Fibroblast of lung (primary cell): ENCODE measurements around the gene TESK2. TPM values are rescaled to one million over a fixed set of nuclear protein-coding genes. Genes with fewer than 3 reads are reported as not detected.
"Not testable (repeated sequence)": the region's sequence is repeated elsewhere in the genome, so short reads cannot be mapped to it uniquely, and the experiment has no call there.

Experiments used
- DNase-seq, 2 donors: peaks; one replicate each; pipeline versions ENCODE4 v3.0.0 to v3.0.0-alpha.2; 2010; ENCODE audit warnings: low read depth in 2 of 2
- H2AFZ ChIP-seq: 2 replicates; pipeline ENCODE4 v1.5.1; 2012; ENCODE audit warnings: low read length, control low read depth, inconsistent platforms
- H3K27ac ChIP-seq: 2 replicates; pipeline ENCODE4 v1.5.1; 2011; ENCODE audit warnings: low read length, control low read depth; ENCODE audit not compliant: insufficient read depth
- H3K27me3 ChIP-seq: 2 replicates; pipeline ENCODE4 v1.5.1; 2011; ENCODE audit warnings: mild to moderate bottlenecking, low read length; ENCODE audit not compliant: control insufficient read depth, insufficient read depth
- H3K36me3 ChIP-seq: 2 replicates; pipeline ENCODE4 v1.5.1; 2011; ENCODE audit warnings: low read length; ENCODE audit not compliant: control insufficient read depth, insufficient read depth
- H3K4me1 ChIP-seq: 2 replicates; pipeline ENCODE4 v1.5.1; 2011; ENCODE audit warnings: low read length; ENCODE audit not compliant: control insufficient read depth, insufficient read depth; ENCODE audit errors: extremely low read depth
- H3K4me2 ChIP-seq: 2 replicates; pipeline ENCODE4 v1.5.1; 2011; ENCODE audit warnings: low read length, control low read depth; ENCODE audit not compliant: insufficient read depth; ENCODE audit errors: extremely low read depth
- H3K4me3 ChIP-seq, 4 experiments: fragments of 200-600 bp in 1 of 4; sonication (generic) in 1 of 4; replicated peaks in 1 of 4; 2 replicates each; pipeline ENCODE4 v1.5.1; 2011 to 2016; ENCODE audit warnings: low read length in 4 of 4, low read depth in 3 of 4, mild to moderate bottlenecking in 3 of 4, control low read depth in 2 of 4, inconsistent platforms in 1 of 4, mixed read lengths in 1 of 4; ENCODE audit not compliant: insufficient read depth in 1 of 4; ENCODE audit errors: control extremely low read depth in 1 of 4
- H3K79me2 ChIP-seq: 2 replicates; pipeline ENCODE4 v1.5.1; 2012; ENCODE audit warnings: mild to moderate bottlenecking, low read length, inconsistent platforms; ENCODE audit not compliant: control insufficient read depth, insufficient read depth
- H3K9ac ChIP-seq: 2 replicates; pipeline ENCODE4 v1.5.1; 2011; ENCODE audit warnings: mild to moderate bottlenecking, low read length, control low read depth; ENCODE audit not compliant: insufficient read depth
- H3K9me3 ChIP-seq: 2 replicates; pipeline ENCODE4 v1.5.1; 2012; ENCODE audit warnings: low read depth, low read length; ENCODE audit not compliant: control insufficient read depth, insufficient read depth
- H4K20me1 ChIP-seq: 2 replicates; pipeline ENCODE4 v1.5.1; 2011; ENCODE audit warnings: low read length; ENCODE audit not compliant: control insufficient read depth, insufficient read depth; ENCODE audit errors: extremely low read depth
- CTCF ChIP-seq, 2 donors: IDR thresholded peaks in 1 of 2; conservative IDR thresholded peaks in 1 of 2; 1 replicate in 1 of 2; 2 replicates in 1 of 2; pipeline ENCODE4 v1.5.1; 2011 to 2012; ENCODE audit warnings: low read length in 2 of 2, control low read depth in 1 of 2, inconsistent platforms in 1 of 2, low read depth in 1 of 2, mild to moderate bottlenecking in 1 of 2
- EZH2 ChIP-seq: IDR thresholded peaks from 2 replicates; pipeline ENCODE4 v1.5.1; 2012; ENCODE audit warnings: low read length, control low read depth, mild to moderate bottlenecking; ENCODE audit errors: missing control alignments
- polyA plus RNA-seq, 2 donors: library from polyadenylated mRNA; depleted of rRNA in 1 of 2; stranded (reverse) in 1 of 2; unstranded in 1 of 2; fragments of >200 nt; gene quantifications; 2 replicates each; pipeline ENCODE4 v1.2.1, GENCODE V29; 2011 to 2012; ENCODE audit warnings: missing spikeins in 1 of 2
- total RNA-seq: library from RNA; depleted of rRNA; stranded (reverse); fragments of >200 nt; gene quantifications from 2 replicates; pipeline ENCODE4 v1.2.1, GENCODE V29; 2014

Gene TESK2
- total and polyA plus RNA-seq, 2 donors (not counting 1 experiment from before 2014, with no cell fraction given), result 1.7 to 4.3 TPM

- no peaks in the 10 kb centered on the region for H3K9me3 ChIP-seq
- H3K36me3 ChIP-seq, result peaks cover 12% of the 10 kb centered on the region
- H4K20me1 ChIP-seq, result peaks cover 2% of the 10 kb centered on the region
- peak overlapping the region; percentile 13 to 97 (median 30) for H3K4me3 ChIP-seq
- no peaks in the 10 kb centered on the region for H3K27me3 ChIP-seq
- peaks cover 6% of the 10 kb centered on the region for H3K4me1 ChIP-seq
- H3K4me2 ChIP-seq, result peak overlapping the region; percentile 89
- no peak for TF ChIP-seq CTCF (conservative IDR thresholded peaks at IDR 0.05 in 1 of 2, IDR thresholded peaks at IDR 0.05 in 1 of 2; ENCODE audit: low read depth in 1 of 2, low read length in 2 of 2)
- no peak for TF ChIP-seq EZH2
- peak; percentile 17 to 20 for DNase-seq
- no peak overlapping the region for H3K9ac ChIP-seq
- H2AFZ ChIP-seq, result no peak overlapping the region
- peaks cover 50% of the 10 kb centered on the region for H3K79me2 ChIP-seq
- H3K27ac ChIP-seq, result no peak overlapping the region
Measured at GRCh38 chr1:45518910-45519309, 27.9 kb upstream of the TESK2 start.

GRCh38 chr1:45518366-45518765 lies 27.4 kb upstream of the TESK2 start:
- not testable (repeated sequence) for H2AFZ ChIP-seq, H3K9ac ChIP-seq, H3K9me3 ChIP-seq, H3K27ac ChIP-seq, H3K4me3 ChIP-seq, H4K20me1 ChIP-seq, H3K27me3 ChIP-seq, H3K4me1 ChIP-seq, H3K4me2 ChIP-seq, DNase-seq
- H3K36me3 ChIP-seq, result peaks cover 15% of the 10 kb centered on the region
- H3K79me2 ChIP-seq, result peaks cover 50% of the 10 kb centered on the region

- no peaks in the 10 kb centered on the region for H3K27me3 ChIP-seq
- no peak overlapping the region for H3K27ac ChIP-seq
- H4K20me1 ChIP-seq, result peaks cover 2% of the 10 kb centered on the region
- H3K9me3 ChIP-seq, result no peaks in the 10 kb centered on the region
- H3K9ac ChIP-seq, result no peak overlapping the region
- DNase-seq, result no peak
- no peak overlapping the region for H3K4me2 ChIP-seq
- peaks cover 6% of the 10 kb centered on the region for H3K4me1 ChIP-seq
- peaks cover 18% of the 10 kb centered on the region for H3K36me3 ChIP-seq
- TF ChIP-seq CTCF (conservative IDR thresholded peaks at IDR 0.05 in 1 of 2, IDR thresholded peaks at IDR 0.05 in 1 of 2; ENCODE audit: low read depth in 1 of 2, low read length in 2 of 2) (no peak), EZH2 (no peak)
- no peak overlapping the region for H3K4me3 ChIP-seq
- H2AFZ ChIP-seq, result no peak overlapping the region
- H3K79me2 ChIP-seq, result peaks cover 48% of the 10 kb centered on the region
Measured at GRCh38 chr1:45516465-45516864, 25.5 kb upstream of the TESK2 start.
